SK-N-SH treated with all-trans-retinoic acid at 6 μM for 48 hours (cell line): ENCODE data around the gene LRRC4C.

Experiments used
- ATAC-seq: fragments of 200-7000 bp; cut with Tn5 transposase; 3 replicates; pipeline ENCODE4 v1.9.1; 2020; ENCODE audit warnings: mild to moderate bottlenecking, moderate library complexity
- ARNTL ChIP-seq: fragments of 450-650 bp; formaldehyde crosslinking; IDR thresholded peaks from 2 replicates; pipeline ENCODE4 v1.5.0; 2020; ENCODE audit warnings: low read depth, mild to moderate bottlenecking, moderate library complexity, borderline replicate concordance
- BACH2 ChIP-seq: fragments of 250-450 bp; sonication (Bioruptor Pico); IDR thresholded peaks from 2 replicates; pipeline ENCODE4 v1.9.0; 2021; ENCODE audit warnings: mild to moderate bottlenecking, borderline replicate concordance
- CSDC2 ChIP-seq: fragments of 250-450 bp; sonication (Bioruptor Pico); IDR thresholded peaks from 2 replicates; pipeline ENCODE4 v1.5.0; 2020; ENCODE audit warnings: mild to moderate bottlenecking, moderate library complexity
- ESRRG ChIP-seq: fragments of 250-450 bp; sonication (Bioruptor Pico); IDR thresholded peaks from 2 replicates; pipeline ENCODE4 v1.6.1; 2021; ENCODE audit warnings: mild to moderate bottlenecking
- GLIS3 ChIP-seq: fragments of 250-450 bp; sonication (Bioruptor Pico); IDR thresholded peaks from 2 replicates; pipeline ENCODE4 v1.5.0; 2020; ENCODE audit warnings: mild to moderate bottlenecking, moderate library complexity
- ISL1 ChIP-seq: fragments of 250-450 bp; sonication (Bioruptor Pico); IDR thresholded peaks from 2 replicates; pipeline ENCODE4 v2.1.2; 2022; ENCODE audit warnings: mild to moderate bottlenecking, moderate library complexity
- OSR1 ChIP-seq: fragments of 250-450 bp; sonication (Bioruptor Pico); IDR thresholded peaks from 2 replicates; pipeline ENCODE4 v1.8.0; 2022; ENCODE audit warnings: moderate library complexity, mild to moderate bottlenecking, inconsistent platforms
- PPARA ChIP-seq: fragments of 250-450 bp; sonication (Bioruptor Pico); IDR thresholded peaks from 2 replicates; pipeline ENCODE4 v1.5.0; 2020; ENCODE audit warnings: mild to moderate bottlenecking, borderline replicate concordance
- RARB ChIP-seq: fragments of 250-450 bp; sonication (Bioruptor Pico); IDR thresholded peaks from 2 replicates; pipeline ENCODE4 v1.8.0; 2021; ENCODE audit warnings: mild to moderate bottlenecking, moderate library complexity
- SNAI2 ChIP-seq: fragments of 250-450 bp; sonication (Bioruptor Pico); IDR thresholded peaks from 2 replicates; pipeline ENCODE4 v1.5.0; 2020; ENCODE audit warnings: mild to moderate bottlenecking, moderate library complexity
- TCF4 ChIP-seq: fragments of 250-450 bp; sonication (Bioruptor Pico); IDR thresholded peaks from 2 replicates; pipeline ENCODE4 v1.8.0; 2021; ENCODE audit warnings: mild to moderate bottlenecking, moderate library complexity, borderline replicate concordance
- TOX ChIP-seq: fragments of 250-450 bp; sonication (Bioruptor Pico); IDR thresholded peaks from 2 replicates; pipeline ENCODE4 v1.8.0; 2021; ENCODE audit warnings: mild to moderate bottlenecking, moderate library complexity, borderline replicate concordance
- ZC3H10 ChIP-seq: fragments of 250-450 bp; sonication (Bioruptor Pico); IDR thresholded peaks from 2 replicates; pipeline ENCODE4 v1.5.1; 2021; ENCODE audit warnings: mild to moderate bottlenecking, moderate library complexity
- ZFP3 ChIP-seq: fragments of 250-450 bp; sonication (Bioruptor Pico); IDR thresholded peaks from 2 replicates; pipeline ENCODE4 v1.5.0; 2020; ENCODE audit warnings: mild to moderate bottlenecking, moderate library complexity
- ZFP30 ChIP-seq: fragments of 450-650 bp; formaldehyde crosslinking; IDR thresholded peaks from 2 replicates; pipeline ENCODE4 v1.5.0; 2022; ENCODE audit warnings: mild to moderate bottlenecking, moderate library complexity
- ZNF565 ChIP-seq: fragments of 450-650 bp; formaldehyde crosslinking; conservative IDR thresholded peaks from 2 replicates; pipeline ENCODE4 v1.5.0; 2020; ENCODE audit warnings: low read depth, mild to moderate bottlenecking, moderate library complexity
- ZNF70 ChIP-seq: fragments of 450-650 bp; formaldehyde crosslinking; IDR thresholded peaks from 2 replicates; pipeline ENCODE4 v1.5.0; 2020; ENCODE audit warnings: mild to moderate bottlenecking, moderate library complexity
- ZNF8 ChIP-seq: fragments of 450-650 bp; formaldehyde crosslinking; IDR thresholded peaks from 2 replicates; pipeline ENCODE4 v1.5.0; 2020; ENCODE audit warnings: mild to moderate bottlenecking, moderate library complexity
- TF ChIP-seq, protein P1 (sequence below): fragments of 250-450 bp; sonication (Bioruptor Pico); IDR thresholded peaks from 2 replicates; pipeline ENCODE4 v1.8.0; 2020; ENCODE audit warnings: mild to moderate bottlenecking, moderate library complexity, borderline replicate concordance
- TF ChIP-seq, protein P2 (sequence below): fragments of 250-450 bp; sonication (Bioruptor Pico); IDR thresholded peaks from 2 replicates; pipeline ENCODE4 v1.5.0; 2020; ENCODE audit warnings: mild to moderate bottlenecking, moderate library complexity
- TF ChIP-seq, protein P3 (sequence below): fragments of 250-450 bp; sonication (Bioruptor Pico); IDR thresholded peaks from 2 replicates; pipeline ENCODE4 v1.5.1; 2021; ENCODE audit warnings: mild to moderate bottlenecking, moderate library complexity
- TF ChIP-seq, protein P4 (sequence below): fragments of 250-450 bp; sonication (Bioruptor Pico); IDR thresholded peaks from 2 replicates; pipeline ENCODE4 v1.8.0; 2021; ENCODE audit warnings: low read depth, mild to moderate bottlenecking, moderate library complexity, borderline replicate concordance
- TF ChIP-seq, protein P5 (sequence below): fragments of 250-450 bp; sonication (Bioruptor Pico); IDR thresholded peaks from 2 replicates; pipeline ENCODE4 v1.5.1; 2020; ENCODE audit warnings: low read depth, mild to moderate bottlenecking, moderate library complexity

LRRC4C gene

DNA sequence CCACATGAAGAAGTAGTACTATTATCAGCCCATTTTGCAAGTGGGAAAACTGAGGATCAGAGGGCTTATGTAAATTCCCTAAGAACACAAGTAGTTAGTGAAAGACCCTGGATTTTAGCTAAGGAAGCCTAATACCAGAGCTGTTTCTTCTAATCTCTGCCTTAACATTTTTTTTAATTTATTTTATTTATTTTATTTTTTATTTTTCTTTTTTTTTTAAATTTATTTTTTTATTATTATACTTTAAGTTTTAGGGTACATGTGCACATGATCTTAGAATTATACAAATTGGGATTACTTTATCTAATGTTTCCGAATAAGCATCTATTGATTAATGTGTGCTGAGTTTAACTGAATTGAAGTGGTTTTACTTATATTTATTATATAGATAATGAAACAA, 1015.3 kb downstream of the LRRC4C start:
- no peak for ATAC-seq
- TF ChIP-seq GLIS3 (no peak), ZFP30 (CRISPR knock-in tag) (no peak), ISL1 (CRISPR knock-in tag) (no peak), ZC3H10 (CRISPR knock-in tag) (no peak), RARB (CRISPR knock-in tag) (no peak), PPARA (no peak), TOX (no peak), ZNF565 (CRISPR knock-in tag) (no peak), CSDC2 (CRISPR knock-in tag) (no peak), ARNTL (CRISPR knock-in tag) (no peak), BACH2 (no peak), ZNF70 (CRISPR knock-in tag) (no peak), ZNF8 (CRISPR knock-in tag) (no peak)
- TF ChIP-seq, protein P1, sequence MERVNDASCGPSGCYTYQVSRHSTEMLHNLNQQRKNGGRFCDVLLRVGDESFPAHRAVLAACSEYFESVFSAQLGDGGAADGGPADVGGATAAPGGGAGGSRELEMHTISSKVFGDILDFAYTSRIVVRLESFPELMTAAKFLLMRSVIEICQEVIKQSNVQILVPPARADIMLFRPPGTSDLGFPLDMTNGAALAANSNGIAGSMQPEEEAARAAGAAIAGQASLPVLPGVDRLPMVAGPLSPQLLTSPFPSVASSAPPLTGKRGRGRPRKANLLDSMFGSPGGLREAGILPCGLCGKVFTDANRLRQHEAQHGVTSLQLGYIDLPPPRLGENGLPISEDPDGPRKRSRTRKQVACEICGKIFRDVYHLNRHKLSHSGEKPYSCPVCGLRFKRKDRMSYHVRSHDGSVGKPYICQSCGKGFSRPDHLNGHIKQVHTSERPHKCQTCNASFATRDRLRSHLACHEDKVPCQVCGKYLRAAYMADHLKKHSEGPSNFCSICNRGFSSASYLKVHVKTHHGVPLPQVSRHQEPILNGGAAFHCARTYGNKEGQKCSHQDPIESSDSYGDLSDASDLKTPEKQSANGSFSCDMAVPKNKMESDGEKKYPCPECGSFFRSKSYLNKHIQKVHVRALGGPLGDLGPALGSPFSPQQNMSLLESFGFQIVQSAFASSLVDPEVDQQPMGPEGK = no peak
- TF ChIP-seq, protein P2, sequence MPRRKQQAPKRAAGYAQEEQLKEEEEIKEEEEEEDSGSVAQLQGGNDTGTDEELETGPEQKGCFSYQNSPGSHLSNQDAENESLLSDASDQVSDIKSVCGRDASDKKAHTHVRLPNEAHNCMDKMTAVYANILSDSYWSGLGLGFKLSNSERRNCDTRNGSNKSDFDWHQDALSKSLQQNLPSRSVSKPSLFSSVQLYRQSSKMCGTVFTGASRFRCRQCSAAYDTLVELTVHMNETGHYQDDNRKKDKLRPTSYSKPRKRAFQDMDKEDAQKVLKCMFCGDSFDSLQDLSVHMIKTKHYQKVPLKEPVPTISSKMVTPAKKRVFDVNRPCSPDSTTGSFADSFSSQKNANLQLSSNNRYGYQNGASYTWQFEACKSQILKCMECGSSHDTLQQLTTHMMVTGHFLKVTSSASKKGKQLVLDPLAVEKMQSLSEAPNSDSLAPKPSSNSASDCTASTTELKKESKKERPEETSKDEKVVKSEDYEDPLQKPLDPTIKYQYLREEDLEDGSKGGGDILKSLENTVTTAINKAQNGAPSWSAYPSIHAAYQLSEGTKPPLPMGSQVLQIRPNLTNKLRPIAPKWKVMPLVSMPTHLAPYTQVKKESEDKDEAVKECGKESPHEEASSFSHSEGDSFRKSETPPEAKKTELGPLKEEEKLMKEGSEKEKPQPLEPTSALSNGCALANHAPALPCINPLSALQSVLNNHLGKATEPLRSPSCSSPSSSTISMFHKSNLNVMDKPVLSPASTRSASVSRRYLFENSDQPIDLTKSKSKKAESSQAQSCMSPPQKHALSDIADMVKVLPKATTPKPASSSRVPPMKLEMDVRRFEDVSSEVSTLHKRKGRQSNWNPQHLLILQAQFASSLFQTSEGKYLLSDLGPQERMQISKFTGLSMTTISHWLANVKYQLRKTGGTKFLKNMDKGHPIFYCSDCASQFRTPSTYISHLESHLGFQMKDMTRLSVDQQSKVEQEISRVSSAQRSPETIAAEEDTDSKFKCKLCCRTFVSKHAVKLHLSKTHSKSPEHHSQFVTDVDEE (CRISPR knock-in tag) = no peak
- TF ChIP-seq, protein P3, sequence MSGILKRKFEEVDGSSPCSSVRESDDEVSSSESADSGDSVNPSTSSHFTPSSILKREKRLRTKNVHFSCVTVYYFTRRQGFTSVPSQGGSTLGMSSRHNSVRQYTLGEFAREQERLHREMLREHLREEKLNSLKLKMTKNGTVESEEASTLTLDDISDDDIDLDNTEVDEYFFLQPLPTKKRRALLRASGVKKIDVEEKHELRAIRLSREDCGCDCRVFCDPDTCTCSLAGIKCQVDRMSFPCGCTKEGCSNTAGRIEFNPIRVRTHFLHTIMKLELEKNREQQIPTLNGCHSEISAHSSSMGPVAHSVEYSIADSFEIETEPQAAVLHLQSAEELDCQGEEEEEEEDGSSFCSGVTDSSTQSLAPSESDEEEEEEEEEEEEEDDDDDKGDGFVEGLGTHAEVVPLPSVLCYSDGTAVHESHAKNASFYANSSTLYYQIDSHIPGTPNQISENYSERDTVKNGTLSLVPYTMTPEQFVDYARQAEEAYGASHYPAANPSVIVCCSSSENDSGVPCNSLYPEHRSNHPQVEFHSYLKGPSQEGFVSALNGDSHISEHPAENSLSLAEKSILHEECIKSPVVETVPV (CRISPR knock-in tag) = no peak

DNA sequence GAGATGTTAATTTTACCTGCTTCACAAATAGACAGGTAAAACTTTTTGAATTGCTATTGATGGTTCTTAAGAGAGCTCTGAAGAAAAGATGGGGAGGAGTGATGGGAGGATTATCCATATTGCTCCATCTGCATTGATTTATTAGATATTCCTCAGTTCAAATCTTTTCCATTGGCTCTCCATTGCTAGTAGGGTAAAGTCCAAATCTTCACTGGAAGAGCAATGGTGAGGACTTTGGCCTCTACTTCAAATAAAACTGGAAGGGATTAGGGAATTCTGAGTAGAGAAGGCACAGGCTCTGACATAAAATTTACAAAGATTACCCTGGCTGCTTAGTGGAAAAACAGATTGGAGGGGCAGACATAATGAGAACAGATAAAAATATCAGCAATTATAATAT, 1024.1 kb downstream of the LRRC4C start:
- TF ChIP-seq ZFP3 (CRISPR knock-in tag) = no peak
- no peak for ATAC-seq

DNA sequence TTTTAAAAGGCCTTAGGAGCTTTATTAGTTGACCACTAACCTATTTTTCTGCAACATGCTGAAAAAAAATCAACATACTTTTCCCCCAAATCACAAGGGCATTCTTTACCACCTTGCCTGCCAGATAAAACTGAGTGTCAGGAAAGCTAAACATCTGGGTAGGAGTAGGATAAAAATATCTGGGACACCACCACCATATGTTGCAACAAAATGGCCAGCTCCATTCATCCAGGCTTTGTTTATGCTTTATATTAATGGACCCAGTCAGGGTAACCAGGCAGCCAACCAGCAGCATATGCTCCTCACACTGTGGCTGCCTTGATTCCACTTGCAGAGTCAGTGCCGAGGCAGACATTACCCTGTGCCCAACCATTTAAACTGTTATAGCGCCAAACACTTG, 1024.5 kb downstream of the LRRC4C start:
- no peak for ATAC-seq
- TF ChIP-seq TCF4 (CRISPR knock-in tag) (no peak), ZNF8 (CRISPR knock-in tag) (no peak), ESRRG (CRISPR knock-in tag) (no peak), ISL1 (CRISPR knock-in tag) (no peak), ZC3H10 (CRISPR knock-in tag) (no peak), TOX (no peak), ZNF565 (CRISPR knock-in tag) (no peak), ZFP30 (CRISPR knock-in tag) (no peak), SNAI2 (CRISPR knock-in tag) (no peak), GLIS3 (no peak), ARNTL (CRISPR knock-in tag) (no peak), OSR1 (CRISPR knock-in tag) (no peak), RARB (CRISPR knock-in tag) (no peak)
- TF ChIP-seq, protein P4, sequence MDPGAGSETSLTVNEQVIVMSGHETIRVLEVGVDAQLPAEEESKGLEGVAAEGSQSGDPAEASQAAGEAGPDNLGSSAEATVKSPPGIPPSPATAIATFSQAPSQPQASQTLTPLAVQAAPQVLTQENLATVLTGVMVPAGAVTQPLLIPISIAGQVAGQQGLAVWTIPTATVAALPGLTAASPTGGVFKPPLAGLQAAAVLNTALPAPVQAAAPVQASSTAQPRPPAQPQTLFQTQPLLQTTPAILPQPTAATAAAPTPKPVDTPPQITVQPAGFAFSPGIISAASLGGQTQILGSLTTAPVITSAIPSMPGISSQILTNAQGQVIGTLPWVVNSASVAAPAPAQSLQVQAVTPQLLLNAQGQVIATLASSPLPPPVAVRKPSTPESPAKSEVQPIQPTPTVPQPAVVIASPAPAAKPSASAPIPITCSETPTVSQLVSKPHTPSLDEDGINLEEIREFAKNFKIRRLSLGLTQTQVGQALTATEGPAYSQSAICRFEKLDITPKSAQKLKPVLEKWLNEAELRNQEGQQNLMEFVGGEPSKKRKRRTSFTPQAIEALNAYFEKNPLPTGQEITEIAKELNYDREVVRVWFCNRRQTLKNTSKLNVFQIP (CRISPR knock-in tag) = no peak
- TF ChIP-seq, protein P2 (CRISPR knock-in tag) = no peak
- TF ChIP-seq, protein P5, sequence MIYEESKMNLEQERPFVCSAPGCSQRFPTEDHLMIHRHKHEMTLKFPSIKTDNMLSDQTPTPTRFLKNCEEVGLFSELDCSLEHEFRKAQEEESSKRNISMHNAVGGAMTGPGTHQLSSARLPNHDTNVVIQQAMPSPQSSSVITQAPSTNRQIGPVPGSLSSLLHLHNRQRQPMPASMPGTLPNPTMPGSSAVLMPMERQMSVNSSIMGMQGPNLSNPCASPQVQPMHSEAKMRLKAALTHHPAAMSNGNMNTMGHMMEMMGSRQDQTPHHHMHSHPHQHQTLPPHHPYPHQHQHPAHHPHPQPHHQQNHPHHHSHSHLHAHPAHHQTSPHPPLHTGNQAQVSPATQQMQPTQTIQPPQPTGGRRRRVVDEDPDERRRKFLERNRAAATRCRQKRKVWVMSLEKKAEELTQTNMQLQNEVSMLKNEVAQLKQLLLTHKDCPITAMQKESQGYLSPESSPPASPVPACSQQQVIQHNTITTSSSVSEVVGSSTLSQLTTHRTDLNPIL (CRISPR knock-in tag) = no peak
- TF ChIP-seq, all 23 proteins: peak for 0
